Measurements from ENCODE around the gene MYOG. TPM values are rescaled to one million over a fixed set of nuclear protein-coding genes. Genes with fewer than 3 reads are reported as not detected.

The MYOG gene
- polyA plus RNA-seq, 3 donors = not detected

DNA sequence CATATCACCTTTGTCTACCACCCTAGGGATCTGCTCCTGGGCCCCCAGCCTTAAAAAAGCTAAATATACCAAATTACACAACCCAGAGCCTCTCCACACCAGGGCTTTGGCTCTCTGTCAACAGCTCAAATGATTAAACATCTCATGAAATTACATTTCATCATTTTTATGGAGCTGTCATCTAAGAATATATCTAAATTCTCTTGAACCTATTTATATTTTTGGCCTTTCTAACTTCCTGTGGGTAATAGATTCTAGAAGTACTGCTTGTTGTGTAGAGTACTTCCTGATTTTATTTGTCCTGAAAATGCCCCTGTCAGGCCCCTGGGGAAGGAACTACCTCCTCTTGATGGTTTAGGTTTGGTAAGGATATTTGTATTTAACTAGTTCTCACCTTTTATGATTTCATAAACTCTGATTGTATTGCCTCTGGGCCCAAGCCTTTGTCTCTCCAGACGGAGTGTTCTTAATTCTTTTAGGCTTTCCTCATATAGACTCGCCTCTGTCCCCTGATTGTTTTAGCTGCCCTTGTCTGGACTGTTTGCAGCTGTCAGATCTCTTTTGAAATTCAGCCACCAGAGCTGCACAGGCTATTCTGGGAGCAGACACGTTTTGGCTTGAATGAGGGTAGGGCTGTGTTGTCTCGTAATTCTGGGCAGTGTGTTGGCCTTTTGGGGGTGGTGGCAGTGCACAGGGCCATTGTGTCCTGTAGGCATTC is 16.6 kb downstream of the MYOG start:
- WGBS (ENCODE audit: insufficient coverage) = 0% methylated on average over 2 of the region's 4 CpGs
- TF ChIP-seq, protein P1, sequence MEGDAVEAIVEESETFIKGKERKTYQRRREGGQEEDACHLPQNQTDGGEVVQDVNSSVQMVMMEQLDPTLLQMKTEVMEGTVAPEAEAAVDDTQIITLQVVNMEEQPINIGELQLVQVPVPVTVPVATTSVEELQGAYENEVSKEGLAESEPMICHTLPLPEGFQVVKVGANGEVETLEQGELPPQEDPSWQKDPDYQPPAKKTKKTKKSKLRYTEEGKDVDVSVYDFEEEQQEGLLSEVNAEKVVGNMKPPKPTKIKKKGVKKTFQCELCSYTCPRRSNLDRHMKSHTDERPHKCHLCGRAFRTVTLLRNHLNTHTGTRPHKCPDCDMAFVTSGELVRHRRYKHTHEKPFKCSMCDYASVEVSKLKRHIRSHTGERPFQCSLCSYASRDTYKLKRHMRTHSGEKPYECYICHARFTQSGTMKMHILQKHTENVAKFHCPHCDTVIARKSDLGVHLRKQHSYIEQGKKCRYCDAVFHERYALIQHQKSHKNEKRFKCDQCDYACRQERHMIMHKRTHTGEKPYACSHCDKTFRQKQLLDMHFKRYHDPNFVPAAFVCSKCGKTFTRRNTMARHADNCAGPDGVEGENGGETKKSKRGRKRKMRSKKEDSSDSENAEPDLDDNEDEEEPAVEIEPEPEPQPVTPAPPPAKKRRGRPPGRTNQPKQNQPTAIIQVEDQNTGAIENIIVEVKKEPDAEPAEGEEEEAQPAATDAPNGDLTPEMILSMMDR (IDR thresholded peaks at IDR 0.05) = no peak
- no peak overlapping the region for H2AFZ ChIP-seq (ENCODE audit: insufficient read depth, low read depth, low read length, poor library complexity, severe bottlenecking)
- peak; percentile 32 to 55 (median 48) for DNase-seq
- peak overlapping the region in 1 of 3 experiments; percentile 15 for H3K4me3 ChIP-seq (replicated peaks in 1 of 3; ENCODE audit: low read depth in 2 of 3, low read length in 3 of 3)
- peak overlapping the region; percentile 15 for H3K9ac ChIP-seq (ENCODE audit: insufficient read depth, low read length, poor library complexity, severe bottlenecking)
- H4K20me1 ChIP-seq (ENCODE audit: insufficient read depth, low read length) = no peaks in the 10 kb centered on the region
- H3K36me3 Mint-ChIP-seq = peaks cover 52 to 78% of the 10 kb centered on the region in 2 donors
- peaks cover 56% of the 10 kb centered on the region for H3K4me1 Mint-ChIP-seq
- no peaks in the 10 kb centered on the region for H3K79me2 ChIP-seq (ENCODE audit: insufficient read depth, low read length)
- peaks cover 0 to 2% (median 1%) of the 10 kb centered on the region in 7 donors for H3K9me3 Mint-ChIP-seq
- intact Hi-C loops (cut with micrococcal nuclease) = no loop called here
- H3K27me3 ChIP-seq (ENCODE audit: control insufficient read depth in 2 of 2, insufficient read depth in 2 of 2, low read length in 2 of 2) = no peaks in the 10 kb centered on the region
- H3K9me3 ChIP-seq (replicated peaks in 1 of 2; ENCODE audit: control insufficient read depth in 1 of 2, insufficient read depth in 1 of 2, low read length in 2 of 2) = no peaks in the 10 kb centered on the region
- H3K27ac ChIP-seq (ENCODE audit: low read depth in 1 of 2, low read length in 2 of 2) = no peak overlapping the region
- H3K4me3 Mint-ChIP-seq = peak overlapping the region; percentile 13 to 72
- peaks cover 32 to 34% of the 10 kb centered on the region in 2 donors for H3K4me1 ChIP-seq (ENCODE audit: control insufficient read depth in 1 of 2, insufficient read depth in 2 of 2, low read length in 2 of 2)
- peaks cover 2 to 4% (median 4%) of the 10 kb centered on the region in 3 donors for H3K27me3 Mint-ChIP-seq (ENCODE audit: low read depth in 3 of 3)
- H3K27ac Mint-ChIP-seq = peak overlapping the region in 4 of 7 donors; percentile 54 to 84 (median 70)
- peaks cover 0 to 10% of the 10 kb centered on the region in 2 donors for H3K36me3 ChIP-seq (replicated peaks in 1 of 2; ENCODE audit: control insufficient read depth in 1 of 2, insufficient read depth in 2 of 2, low read length in 2 of 2)
- peak overlapping the region; percentile 43 for H3K4me2 ChIP-seq (replicated peaks; ENCODE audit: extremely low read depth, low read length, poor library complexity, severe bottlenecking)

DNA sequence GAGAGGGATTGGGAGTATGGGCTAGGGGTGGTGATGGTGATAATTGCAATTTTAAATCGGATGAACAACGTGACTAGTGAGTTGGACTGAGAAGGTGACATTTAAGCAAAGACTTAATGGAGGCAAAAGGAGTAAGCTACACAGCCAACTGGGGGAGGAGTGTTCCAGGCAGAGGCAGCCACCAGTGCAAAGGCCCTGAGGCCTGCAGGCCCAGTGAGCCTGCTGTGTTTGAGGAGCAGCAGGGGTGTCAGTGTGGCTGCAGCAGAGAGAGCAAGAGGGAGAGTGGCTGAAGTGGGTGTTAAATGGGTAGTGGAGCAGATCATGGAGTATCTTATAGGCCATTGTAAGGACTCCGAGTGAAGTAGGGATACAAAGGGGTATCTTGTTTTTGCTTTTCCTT is 18.8 kb downstream of the MYOG start:
- H4K20me1 ChIP-seq (ENCODE audit: insufficient read depth, low read length) = no peaks in the 10 kb centered on the region
- H3K9ac ChIP-seq (ENCODE audit: insufficient read depth, low read length, poor library complexity, severe bottlenecking) = no peak overlapping the region
- 96% methylated on average over 2 of the region's 3 CpGs for WGBS (ENCODE audit: insufficient coverage)
- H3K4me1 Mint-ChIP-seq = peaks cover 63% of the 10 kb centered on the region
- H3K4me2 ChIP-seq (replicated peaks; ENCODE audit: extremely low read depth, low read length, poor library complexity, severe bottlenecking) = no peak overlapping the region
- H3K4me1 ChIP-seq (ENCODE audit: control insufficient read depth in 1 of 2, insufficient read depth in 2 of 2, low read length in 2 of 2) = peaks cover 44 to 47% of the 10 kb centered on the region in 2 donors
- H3K27ac ChIP-seq (ENCODE audit: low read depth in 1 of 2, low read length in 2 of 2) = no peak overlapping the region
- TF ChIP-seq, protein P1 (IDR thresholded peaks at IDR 0.05) = no peak
- DNase-seq = no peak
- peaks cover 0 to 5% of the 10 kb centered on the region in 2 donors for H3K36me3 ChIP-seq (replicated peaks in 1 of 2; ENCODE audit: control insufficient read depth in 1 of 2, insufficient read depth in 2 of 2, low read length in 2 of 2)
- peak overlapping the region in 1 of 2 donors; percentile 9 for H3K4me3 Mint-ChIP-seq
- H2AFZ ChIP-seq (ENCODE audit: insufficient read depth, low read depth, low read length, poor library complexity, severe bottlenecking) = no peak overlapping the region
- peaks cover 0 to 2% (median 0%) of the 10 kb centered on the region in 7 donors for H3K9me3 Mint-ChIP-seq
- H3K36me3 Mint-ChIP-seq = peaks cover 38 to 64% of the 10 kb centered on the region in 2 donors
- no peak overlapping the region for H3K4me3 ChIP-seq (replicated peaks in 1 of 3; ENCODE audit: low read depth in 2 of 3, low read length in 3 of 3)
- no peaks in the 10 kb centered on the region for H3K9me3 ChIP-seq (replicated peaks in 1 of 2; ENCODE audit: control insufficient read depth in 1 of 2, insufficient read depth in 1 of 2, low read length in 2 of 2)
- no peaks in the 10 kb centered on the region for H3K27me3 ChIP-seq (ENCODE audit: control insufficient read depth in 2 of 2, insufficient read depth in 2 of 2, low read length in 2 of 2)
- intact Hi-C loops (cut with micrococcal nuclease) = no loop called here
- H3K27me3 Mint-ChIP-seq (ENCODE audit: low read depth in 3 of 3) = peaks cover 2 to 4% (median 2%) of the 10 kb centered on the region in 3 donors
- H3K27ac Mint-ChIP-seq = peak overlapping the region in 1 of 7 donors; percentile 76
- no peaks in the 10 kb centered on the region for H3K79me2 ChIP-seq (ENCODE audit: insufficient read depth, low read length)
